ENCODE data around the gene JAZF1.

DNA sequence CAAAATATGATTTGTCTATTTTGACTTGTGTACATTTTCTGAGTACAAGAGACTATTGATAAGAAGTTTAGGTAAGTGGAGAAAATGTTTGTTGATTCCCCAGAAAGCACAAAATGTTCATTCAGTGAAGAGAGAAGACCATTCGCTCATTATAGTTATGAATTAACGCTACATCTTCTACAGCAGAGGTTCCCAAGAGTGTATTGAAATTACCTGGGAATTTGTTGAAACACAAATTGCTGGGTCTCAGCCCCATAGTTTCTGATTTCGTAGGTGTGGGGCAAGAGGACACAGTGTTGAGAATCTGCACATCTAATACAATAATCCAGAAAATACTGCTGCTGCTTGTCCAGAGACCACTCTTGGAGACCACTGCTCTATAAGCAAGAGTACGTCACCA lies 24.2 kb downstream of the JAZF1 start:
- no peak for TF ChIP-seq POLR2AphosphoS5 (IDR thresholded peaks at IDR 0.05)
- TF ChIP-seq, protein P1, sequence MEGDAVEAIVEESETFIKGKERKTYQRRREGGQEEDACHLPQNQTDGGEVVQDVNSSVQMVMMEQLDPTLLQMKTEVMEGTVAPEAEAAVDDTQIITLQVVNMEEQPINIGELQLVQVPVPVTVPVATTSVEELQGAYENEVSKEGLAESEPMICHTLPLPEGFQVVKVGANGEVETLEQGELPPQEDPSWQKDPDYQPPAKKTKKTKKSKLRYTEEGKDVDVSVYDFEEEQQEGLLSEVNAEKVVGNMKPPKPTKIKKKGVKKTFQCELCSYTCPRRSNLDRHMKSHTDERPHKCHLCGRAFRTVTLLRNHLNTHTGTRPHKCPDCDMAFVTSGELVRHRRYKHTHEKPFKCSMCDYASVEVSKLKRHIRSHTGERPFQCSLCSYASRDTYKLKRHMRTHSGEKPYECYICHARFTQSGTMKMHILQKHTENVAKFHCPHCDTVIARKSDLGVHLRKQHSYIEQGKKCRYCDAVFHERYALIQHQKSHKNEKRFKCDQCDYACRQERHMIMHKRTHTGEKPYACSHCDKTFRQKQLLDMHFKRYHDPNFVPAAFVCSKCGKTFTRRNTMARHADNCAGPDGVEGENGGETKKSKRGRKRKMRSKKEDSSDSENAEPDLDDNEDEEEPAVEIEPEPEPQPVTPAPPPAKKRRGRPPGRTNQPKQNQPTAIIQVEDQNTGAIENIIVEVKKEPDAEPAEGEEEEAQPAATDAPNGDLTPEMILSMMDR (IDR thresholded peaks at IDR 0.05) = no peak
- TF ChIP-seq POLR2A (IDR thresholded peaks at IDR 0.05) = no peak

Data from prostate gland (tissue), 2 donors.